Keratinocyte (primary cell): Measurements from ENCODE around the gene USP44.

Experiments
- CTCF ChIP-seq, 3 experiments: IDR thresholded peaks in 1 of 3; conservative IDR thresholded peaks in 1 of 3; optimal IDR thresholded peaks in 1 of 3; 2 replicates in 2 of 3; 3 replicates in 1 of 3; pipeline versions ENCODE3 to v1.5.1; 2011; ENCODE audit warnings: low read length in 3 of 3, mild to moderate bottlenecking in 3 of 3, moderate library complexity in 2 of 3, control low read depth in 1 of 3, inconsistent platforms in 1 of 3; ENCODE audit not compliant: insufficient read depth in 2 of 3; ENCODE audit errors: extremely low read depth in 1 of 3
- EZH2 ChIP-seq: IDR thresholded peaks from one replicate; pipeline ENCODE4 v1.6.1; 2012; ENCODE audit warnings: inconsistent platforms, mild to moderate bottlenecking, low read length, moderate library complexity

- no peak for TF ChIP-seq CTCF (optimal IDR thresholded peaks at IDR 0.05 in 1 of 3, IDR thresholded peaks at IDR 0.05 in 1 of 3, conservative IDR thresholded peaks at IDR 0.05 in 1 of 3; ENCODE audit: extremely low read depth in 1 of 3, insufficient read depth in 2 of 3, low read length in 3 of 3)
- no peak for TF ChIP-seq EZH2
Observed at GRCh38 chr12:95533985-95534384, 17.3 kb downstream of the USP44 start.
